Choroid plexus epithelial cell (primary cell): ENCODE measurements around the gene TNRC6C.

Experiments used
- DNase-seq: peaks from one replicate; pipeline ENCODE4 v3.0.0-alpha.2; 2010; ENCODE audit warnings: low read depth
- H3K4me3 ChIP-seq: 2 replicates; pipeline ENCODE4 v1.5.1; 2011; ENCODE audit warnings: low read depth, mild to moderate bottlenecking, control low read depth, low read length, moderate library complexity
- TF ChIP-seq, protein P1 (sequence below): conservative IDR thresholded peaks from 2 replicates; pipeline ENCODE4 v1.5.1; 2011; ENCODE audit warnings: low read depth, mild to moderate bottlenecking, control low read depth, inconsistent platforms, low read length, moderate library complexity

TNRC6C gene, protein sequence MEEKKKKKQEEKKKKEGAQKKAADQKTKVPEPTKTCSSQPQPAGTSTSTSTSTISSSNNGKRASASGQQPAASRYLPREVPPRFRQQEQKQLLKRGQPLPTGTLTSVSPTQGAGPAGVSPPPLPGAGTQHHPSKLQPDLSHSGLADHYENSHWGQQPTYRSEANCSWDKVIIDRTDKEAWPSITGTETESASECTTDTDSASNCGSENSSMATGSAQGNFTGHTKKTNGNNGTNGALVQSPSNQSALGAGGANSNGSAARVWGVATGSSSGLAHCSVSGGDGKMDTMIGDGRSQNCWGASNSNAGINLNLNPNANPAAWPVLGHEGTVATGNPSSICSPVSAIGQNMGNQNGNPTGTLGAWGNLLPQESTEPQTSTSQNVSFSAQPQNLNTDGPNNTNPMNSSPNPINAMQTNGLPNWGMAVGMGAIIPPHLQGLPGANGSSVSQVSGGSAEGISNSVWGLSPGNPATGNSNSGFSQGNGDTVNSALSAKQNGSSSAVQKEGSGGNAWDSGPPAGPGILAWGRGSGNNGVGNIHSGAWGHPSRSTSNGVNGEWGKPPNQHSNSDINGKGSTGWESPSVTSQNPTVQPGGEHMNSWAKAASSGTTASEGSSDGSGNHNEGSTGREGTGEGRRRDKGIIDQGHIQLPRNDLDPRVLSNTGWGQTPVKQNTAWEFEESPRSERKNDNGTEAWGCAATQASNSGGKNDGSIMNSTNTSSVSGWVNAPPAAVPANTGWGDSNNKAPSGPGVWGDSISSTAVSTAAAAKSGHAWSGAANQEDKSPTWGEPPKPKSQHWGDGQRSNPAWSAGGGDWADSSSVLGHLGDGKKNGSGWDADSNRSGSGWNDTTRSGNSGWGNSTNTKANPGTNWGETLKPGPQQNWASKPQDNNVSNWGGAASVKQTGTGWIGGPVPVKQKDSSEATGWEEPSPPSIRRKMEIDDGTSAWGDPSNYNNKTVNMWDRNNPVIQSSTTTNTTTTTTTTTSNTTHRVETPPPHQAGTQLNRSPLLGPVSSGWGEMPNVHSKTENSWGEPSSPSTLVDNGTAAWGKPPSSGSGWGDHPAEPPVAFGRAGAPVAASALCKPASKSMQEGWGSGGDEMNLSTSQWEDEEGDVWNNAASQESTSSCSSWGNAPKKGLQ (N-terminal part only)

GRCh38 chr17:77957857-77958715, at the start of gene TNRC6C:
Gene TNRC6C, plus strand, starts transcription at chr17:77958703. Its CDS starts 45,504 bp downstream, at chr17:78004207.
- TF ChIP-seq, protein P1, sequence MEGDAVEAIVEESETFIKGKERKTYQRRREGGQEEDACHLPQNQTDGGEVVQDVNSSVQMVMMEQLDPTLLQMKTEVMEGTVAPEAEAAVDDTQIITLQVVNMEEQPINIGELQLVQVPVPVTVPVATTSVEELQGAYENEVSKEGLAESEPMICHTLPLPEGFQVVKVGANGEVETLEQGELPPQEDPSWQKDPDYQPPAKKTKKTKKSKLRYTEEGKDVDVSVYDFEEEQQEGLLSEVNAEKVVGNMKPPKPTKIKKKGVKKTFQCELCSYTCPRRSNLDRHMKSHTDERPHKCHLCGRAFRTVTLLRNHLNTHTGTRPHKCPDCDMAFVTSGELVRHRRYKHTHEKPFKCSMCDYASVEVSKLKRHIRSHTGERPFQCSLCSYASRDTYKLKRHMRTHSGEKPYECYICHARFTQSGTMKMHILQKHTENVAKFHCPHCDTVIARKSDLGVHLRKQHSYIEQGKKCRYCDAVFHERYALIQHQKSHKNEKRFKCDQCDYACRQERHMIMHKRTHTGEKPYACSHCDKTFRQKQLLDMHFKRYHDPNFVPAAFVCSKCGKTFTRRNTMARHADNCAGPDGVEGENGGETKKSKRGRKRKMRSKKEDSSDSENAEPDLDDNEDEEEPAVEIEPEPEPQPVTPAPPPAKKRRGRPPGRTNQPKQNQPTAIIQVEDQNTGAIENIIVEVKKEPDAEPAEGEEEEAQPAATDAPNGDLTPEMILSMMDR = peak; percentile 30
- peak; percentile 99 for DNase-seq
- peak within 1 kb of the TSS; percentile 70 for H3K4me3 ChIP-seq

DNA sequence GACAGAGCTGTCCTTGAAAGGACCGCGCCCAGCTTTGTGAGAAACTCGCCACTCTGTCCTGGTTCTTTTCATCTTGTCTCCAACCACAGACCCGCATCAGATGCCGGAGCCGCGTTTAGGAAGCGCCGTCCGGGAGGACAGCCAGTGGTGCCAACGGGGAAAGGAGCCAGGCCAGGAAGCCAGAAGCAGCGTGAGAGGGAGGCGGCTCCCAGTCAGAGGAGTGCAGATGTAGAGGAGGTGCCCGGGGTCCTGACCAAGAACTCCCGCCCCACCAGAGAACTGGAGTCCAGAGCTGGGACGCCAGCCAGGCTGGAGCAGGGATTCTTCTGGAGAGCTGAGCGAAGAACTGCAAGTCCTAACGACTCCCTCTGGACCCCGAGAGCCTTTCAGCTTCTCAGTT, 49.3 kb upstream of the TNRC6C start:
- TF ChIP-seq, protein P1 = no peak
- DNase-seq = no peak

DNA sequence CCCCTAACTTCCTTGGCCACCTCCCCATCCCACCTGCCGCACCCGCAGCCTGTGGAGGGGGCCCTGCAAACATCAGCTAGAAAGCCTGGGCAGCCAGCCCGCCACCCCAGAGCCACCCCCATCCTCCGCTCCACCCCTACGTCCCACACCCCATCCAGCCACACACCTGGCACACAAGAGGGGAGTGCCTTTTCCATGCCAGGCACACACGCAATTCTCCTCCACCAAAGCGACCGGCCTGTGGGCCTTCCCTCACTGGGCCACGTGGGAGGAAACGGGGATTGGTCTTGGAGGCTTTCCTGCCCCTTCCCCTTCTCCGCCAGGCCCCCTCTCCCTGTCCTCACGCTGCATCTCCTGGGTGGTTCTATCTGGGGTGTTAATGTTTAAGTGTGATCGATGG, 48.7 kb upstream of the TNRC6C start:
- TF ChIP-seq, protein P1 = no peak
- H3K4me3 ChIP-seq = no peak overlapping the region

More for the DNA sequence above, 49.3 kb upstream of the TNRC6C start:
- no peak overlapping the region for H3K4me3 ChIP-seq

DNA sequence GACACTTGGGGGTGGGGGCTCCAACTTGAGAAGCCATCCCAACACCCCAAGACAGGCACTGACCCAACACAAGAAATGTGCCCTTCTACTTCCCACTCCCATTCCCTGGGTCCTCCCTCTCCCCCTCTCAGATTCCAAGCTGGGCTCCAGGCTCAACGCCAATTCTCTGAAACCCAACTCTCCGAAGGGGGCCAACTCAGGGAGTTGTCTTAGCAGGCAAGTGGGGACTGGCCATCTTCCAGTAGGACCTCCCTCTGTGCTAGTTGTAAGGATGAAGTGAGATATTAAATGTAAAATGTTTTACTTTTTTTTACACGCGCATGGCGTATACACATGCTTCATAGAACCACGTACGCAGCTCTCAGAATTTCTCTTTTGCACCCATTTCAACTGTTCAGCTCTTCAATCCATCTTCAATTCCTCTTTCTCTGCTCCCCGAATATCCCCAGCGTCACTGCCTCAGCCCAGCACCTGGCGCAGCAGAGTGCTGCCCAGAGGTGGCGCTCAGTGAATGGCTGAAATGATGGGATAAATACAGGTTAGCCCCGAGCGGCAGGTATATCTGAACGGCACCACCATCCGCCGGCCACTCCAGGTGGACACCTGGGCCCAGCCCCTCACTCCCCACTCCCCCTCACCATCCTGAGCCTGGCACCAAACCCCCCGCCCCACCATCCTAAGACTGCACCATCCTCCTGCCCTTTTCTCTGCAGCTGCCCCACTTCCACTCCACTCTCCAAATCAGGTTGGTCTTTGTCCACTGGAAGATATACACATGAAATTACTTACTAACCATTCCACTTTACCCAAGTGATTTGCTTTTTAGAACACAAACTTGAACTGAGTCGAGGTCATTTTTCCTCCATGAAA, 43.9 kb upstream of the TNRC6C start:
- H3K4me3 ChIP-seq = no peak overlapping the region
- TF ChIP-seq, protein P1 = no peak
- DNase-seq = peak; percentile 62

More for the DNA sequence above, 48.7 kb upstream of the TNRC6C start:
- DNase-seq = no peak

DNA sequence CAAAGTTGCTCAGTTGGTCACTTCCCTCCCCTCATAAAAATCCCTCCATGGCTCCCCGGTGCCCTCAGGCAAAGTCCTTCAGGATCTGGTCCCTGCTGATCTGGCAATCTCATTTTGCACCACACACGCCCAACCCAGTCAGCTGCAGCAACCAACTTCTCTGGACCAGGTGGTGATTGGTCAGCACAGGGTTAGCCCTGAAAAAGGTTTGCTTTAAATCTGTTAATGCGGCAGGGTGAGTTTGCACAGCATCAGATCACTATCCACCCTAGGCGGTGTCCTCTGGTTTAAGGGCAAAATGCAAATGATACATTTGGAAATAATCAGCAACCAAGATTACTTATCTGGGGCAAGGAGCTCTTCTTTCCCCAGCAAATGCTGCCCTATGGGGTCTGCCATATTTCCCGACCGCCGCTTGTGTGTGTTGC, 42.9 kb upstream of the TNRC6C start:
- no peak overlapping the region for H3K4me3 ChIP-seq
- no peak for DNase-seq
- TF ChIP-seq, protein P1 = no peak
